Measurements from ENCODE around the gene C6orf62. TPM values are rescaled to one million over a fixed set of nuclear protein-coding genes. Genes with fewer than 3 reads are reported as not detected.
A peak's percentile ranks its signal among the peaks of the same experiment; 100 is the strongest.

Gene C6orf62
- total and polyA plus RNA-seq, 12 donors = 35.3 to 68.3 (median 41.5) TPM

GRCh38 chr6:24743944-24744335 lies 25.0 kb upstream of the C6orf62 start:
- ATAC-seq (peak in 4 of 8 donors; percentile 47 to 56 (median 48)), DNase-seq (no peak)
- WGBS, 2 donors = 69 to 88% methylated on average over 3 of the region's 3 CpGs
- no peak overlapping the region for H3K4me3 ChIP-seq
- H3K27ac ChIP-seq = peak overlapping the region in 3 of 10 donors; percentile 9 to 91 (median 52)
- no peaks in the 10 kb centered on the region for H3K36me3 ChIP-seq
- intact Hi-C loops (cut with DNase I) = no loop called here
- H3K9me3 ChIP-seq = no peaks in the 10 kb centered on the region
- H3K27me3 ChIP-seq = no peaks in the 10 kb centered on the region
- no peak for TF ChIP-seq CTCF (IDR thresholded peaks at IDR 0.05)
- peaks cover 0 to 42% (median 0%) of the 10 kb centered on the region in 9 donors for H3K4me1 ChIP-seq

GRCh38 chr6:24743265-24743943 lies 24.4 kb upstream of the C6orf62 start:
- TF ChIP-seq CTCF (IDR thresholded peaks at IDR 0.05) = no peak
- Histone ChIP-seq H3K4me3 (no peak overlapping the region), H3K36me3 (no peaks in the 10 kb centered on the region), H3K9me3 (no peaks in the 10 kb centered on the region), H3K4me1 (peaks cover 0 to 42% (median 0%) of the 10 kb centered on the region in 9 donors), H3K27ac (peak overlapping the region in 5 of 10 donors; percentile 9 to 91 (median 28)), H3K27me3 (no peaks in the 10 kb centered on the region)
- intact Hi-C loops (cut with DNase I) = no loop called here
- DNase-seq = no peak
- WGBS, 2 donors = 74 to 80% methylated on average over 2 of the region's 2 CpGs
- peak in 7 of 8 donors; percentile 30 to 69 (median 62) for ATAC-seq

- no peak overlapping the region for H3K4me3 ChIP-seq
- whole genome bisulfite sequencing, 2 donors = 86 to 92% methylated on average over 5 of the region's 5 CpGs
- DNase-seq (no peak), ATAC-seq (no peak)
- H3K36me3 ChIP-seq = no peaks in the 10 kb centered on the region
- no peak for TF ChIP-seq CTCF (IDR thresholded peaks at IDR 0.05)
- peaks cover 0 to 39% (median 0%) of the 10 kb centered on the region in 9 donors for H3K4me1 ChIP-seq
- H3K9me3 ChIP-seq = no peaks in the 10 kb centered on the region
- H3K27me3 ChIP-seq = no peaks in the 10 kb centered on the region
- peak overlapping the region in 2 of 10 donors; percentile 28 to 91 for H3K27ac ChIP-seq
- intact Hi-C loops (cut with DNase I) = no loop called here
These were observed 23.3 kb upstream of the C6orf62 start for GRCh38 chr6:24742216-24742738.

- Histone ChIP-seq H3K27ac (no peak overlapping the region), H3K27me3 (no peaks in the 10 kb centered on the region), H3K36me3 (no peaks in the 10 kb centered on the region), H3K9me3 (no peaks in the 10 kb centered on the region), H3K4me3 (no peak overlapping the region), H3K4me1 (peaks cover 0 to 39% (median 0%) of the 10 kb centered on the region in 9 donors)
- intact Hi-C loops (cut with DNase I) = no loop called here
- ATAC-seq = no peak
- TF ChIP-seq CTCF (IDR thresholded peaks at IDR 0.05) = no peak
- no peak for DNase-seq
These were observed 21.9 kb upstream of the C6orf62 start for GRCh38 chr6:24740861-24741260.

Measured in heart right ventricle (tissue), 16 donors.